Measurements from ENCODE around the gene C11orf97. TPM values are rescaled to one million over a fixed set of nuclear protein-coding genes. Genes with fewer than 3 reads are reported as not detected.

The C11orf97 gene
- total RNA-seq, 4 donors from 2014 or later, result not detected

DNA sequence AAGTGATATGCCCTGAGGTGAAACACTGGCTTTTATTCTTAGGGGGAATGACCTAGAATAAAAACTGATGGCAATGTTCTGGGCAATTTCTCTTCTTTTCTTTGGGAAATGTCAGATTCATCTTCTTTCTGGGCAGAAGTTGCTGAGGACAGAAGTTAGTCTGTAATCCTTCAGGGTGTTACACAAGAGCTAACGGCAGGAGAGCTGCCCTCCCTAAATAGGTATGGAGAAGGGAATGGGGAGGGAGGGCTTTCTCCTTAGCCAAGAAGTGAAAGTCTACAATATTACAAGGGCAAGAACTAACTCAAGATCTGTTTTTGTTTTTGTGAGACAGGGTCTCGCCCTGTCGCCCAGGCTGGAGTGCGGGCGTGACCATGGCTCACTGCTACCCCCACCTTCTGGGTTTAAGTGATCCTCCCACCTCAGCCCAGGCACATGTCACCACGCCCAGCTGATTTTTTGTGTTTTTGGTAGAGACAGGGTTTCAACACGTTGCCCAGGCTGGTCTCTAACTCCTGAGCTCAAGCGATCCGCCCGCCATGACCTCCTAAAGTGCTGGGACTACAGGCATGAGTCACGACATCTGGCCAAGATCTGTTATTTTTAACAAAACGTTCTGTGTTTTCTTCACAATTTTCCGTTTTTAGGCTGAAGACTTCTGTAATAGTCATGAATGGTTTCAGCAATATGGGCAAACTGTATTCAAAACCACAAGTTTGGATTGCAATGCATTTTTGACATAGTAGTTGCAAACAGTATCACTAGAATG lies 62.1 kb downstream of the C11orf97 start:
- intact Hi-C loops (cut with DNase I), result no loop called here
- no peak overlapping the region for H3K27ac ChIP-seq
- 77 to 85% methylated on average over 13 of the region's 13 CpGs for WGBS, 2 donors
- H3K4me1 ChIP-seq, result no peaks in the 10 kb centered on the region
- no peaks in the 10 kb centered on the region for H3K27me3 ChIP-seq
- H3K36me3 ChIP-seq, result no peaks in the 10 kb centered on the region
- H3K4me3 ChIP-seq (replicated peaks in 1 of 3), result no peak overlapping the region
- H3K9me3 ChIP-seq, result no peaks in the 10 kb centered on the region
- TF ChIP-seq, protein P1, sequence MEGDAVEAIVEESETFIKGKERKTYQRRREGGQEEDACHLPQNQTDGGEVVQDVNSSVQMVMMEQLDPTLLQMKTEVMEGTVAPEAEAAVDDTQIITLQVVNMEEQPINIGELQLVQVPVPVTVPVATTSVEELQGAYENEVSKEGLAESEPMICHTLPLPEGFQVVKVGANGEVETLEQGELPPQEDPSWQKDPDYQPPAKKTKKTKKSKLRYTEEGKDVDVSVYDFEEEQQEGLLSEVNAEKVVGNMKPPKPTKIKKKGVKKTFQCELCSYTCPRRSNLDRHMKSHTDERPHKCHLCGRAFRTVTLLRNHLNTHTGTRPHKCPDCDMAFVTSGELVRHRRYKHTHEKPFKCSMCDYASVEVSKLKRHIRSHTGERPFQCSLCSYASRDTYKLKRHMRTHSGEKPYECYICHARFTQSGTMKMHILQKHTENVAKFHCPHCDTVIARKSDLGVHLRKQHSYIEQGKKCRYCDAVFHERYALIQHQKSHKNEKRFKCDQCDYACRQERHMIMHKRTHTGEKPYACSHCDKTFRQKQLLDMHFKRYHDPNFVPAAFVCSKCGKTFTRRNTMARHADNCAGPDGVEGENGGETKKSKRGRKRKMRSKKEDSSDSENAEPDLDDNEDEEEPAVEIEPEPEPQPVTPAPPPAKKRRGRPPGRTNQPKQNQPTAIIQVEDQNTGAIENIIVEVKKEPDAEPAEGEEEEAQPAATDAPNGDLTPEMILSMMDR (IDR thresholded peaks at IDR 0.05), result no peak
- TF ChIP-seq POLR2A (IDR thresholded peaks at IDR 0.05), result no peak
- no peak for DNase-seq

DNA sequence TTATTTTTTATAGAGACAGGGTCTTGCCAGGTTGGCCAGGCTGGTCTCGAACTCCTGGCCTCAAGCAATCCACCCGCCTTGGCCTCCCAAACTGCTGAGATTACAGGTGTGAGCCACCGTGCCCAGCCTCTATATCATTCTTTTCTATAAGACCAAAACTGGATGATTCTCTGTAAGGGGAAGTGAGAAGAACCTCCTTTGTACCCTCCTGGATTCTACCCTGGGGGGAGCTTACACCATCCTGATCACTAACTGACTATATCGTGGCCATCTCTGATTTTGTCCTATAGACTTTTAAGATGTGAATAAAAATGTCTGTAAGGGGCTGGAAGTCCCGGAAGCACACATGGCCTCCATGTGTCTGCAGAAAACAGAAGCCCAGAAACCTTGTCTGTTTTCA lies 64.0 kb downstream of the C11orf97 start:
- DNase-seq, result no peak
- H3K4me3 ChIP-seq (replicated peaks in 1 of 3), result no peak overlapping the region
- 89 to 93% methylated on average over 5 of the region's 5 CpGs for WGBS, 2 donors
- intact Hi-C loops (cut with DNase I), result no loop called here
- TF ChIP-seq POLR2A (IDR thresholded peaks at IDR 0.05), result no peak
- TF ChIP-seq, protein P1 (IDR thresholded peaks at IDR 0.05), result no peak
- no peaks in the 10 kb centered on the region for H3K4me1 ChIP-seq
- H3K27me3 ChIP-seq, result no peaks in the 10 kb centered on the region
- H3K27ac ChIP-seq, result no peak overlapping the region
- H3K9me3 ChIP-seq, result no peaks in the 10 kb centered on the region
- H3K36me3 ChIP-seq, result no peaks in the 10 kb centered on the region

DNA sequence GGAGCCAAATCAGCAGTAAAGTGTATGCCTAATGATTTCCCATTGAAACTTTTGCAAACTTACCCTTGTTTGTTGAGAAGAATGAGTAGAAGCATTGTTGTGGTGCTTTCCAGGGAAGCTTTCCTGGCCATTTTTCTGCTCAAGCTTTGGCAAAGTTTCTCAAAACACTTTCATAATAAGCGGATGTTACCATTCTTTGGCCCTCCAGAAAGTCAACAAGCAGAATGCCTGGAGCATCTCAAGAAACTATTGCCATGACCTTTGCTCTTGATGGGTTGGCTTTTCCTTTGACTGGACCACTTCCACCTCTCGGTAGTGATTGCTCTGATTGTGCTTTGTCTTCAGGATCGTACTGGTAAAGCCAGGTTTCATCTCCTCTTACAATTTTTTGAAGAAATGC lies 65.6 kb downstream of the C11orf97 start:
- no peak for DNase-seq
- WGBS, 2 donors, result 45 to 62% methylated on average over 3 of the region's 3 CpGs

More for the DNA sequence above, 65.6 kb downstream of the C11orf97 start:
- intact Hi-C loops (cut with DNase I), result no loop called here
- no peak overlapping the region for H3K4me3 ChIP-seq (replicated peaks in 1 of 3)
- no peaks in the 10 kb centered on the region for H3K27me3 ChIP-seq
- no peaks in the 10 kb centered on the region for H3K9me3 ChIP-seq
- TF ChIP-seq, protein P1 (IDR thresholded peaks at IDR 0.05), result no peak
- TF ChIP-seq POLR2A (IDR thresholded peaks at IDR 0.05), result no peak
- no peaks in the 10 kb centered on the region for H3K4me1 ChIP-seq
- no peak overlapping the region for H3K27ac ChIP-seq
- H3K36me3 ChIP-seq, result no peaks in the 10 kb centered on the region

MicroRNAs within 50 kb of the gene (microRNA counts, 767-probe panel; counts per million panel counts)
- microRNA hsa-miR-548l, result 0 to 2,992 counts per million in 2 donors

Small RNA genes lying within 50 kb of the gene (microRNA-seq; reads per million reads assigned to microRNA genes)
- 3.3 reads per million for gene MIR548L

Small RNA genes lying within 50 kb of the gene (small RNA-seq; reads per million reads assigned to genes)
- not detected for gene MIR548L

Other genes starting within 250 kb of the C11orf97 start
- gene IZUMO1R, start 207.9 kb upstream of the C11orf97 start, total RNA-seq, result not detected
- 1 to 10 TPM in 3 of 4 donors, under 1 TPM in 1; 0.81 to 9.4 (median 4.4) TPM for gene GPR83, start 111.0 kb upstream of the C11orf97 start, total RNA-seq
- 10 to 100 TPM; 18.4 to 25.0 (median 22.8) TPM for gene MRE11, start 18.6 kb upstream of the C11orf97 start, total RNA-seq
- gene ANKRD49, start 18.5 kb upstream of the C11orf97 start, total RNA-seq, result 10 to 100 TPM; 29.8 to 61.4 (median 32.2) TPM
- gene FUT4, start 31.5 kb downstream of the C11orf97 start, total RNA-seq, result 1 to 10 TPM; 3.8 to 7.4 (median 6.0) TPM
- 1 to 10 TPM; 1.5 to 5.1 (median 3.5) TPM for gene PIWIL4, start 54.9 kb downstream of the C11orf97 start, total RNA-seq